CD14-positive monocyte (primary cell): ENCODE measurements around the gene ATRN. TPM values are rescaled to one million over a fixed set of nuclear protein-coding genes. Genes with fewer than 3 reads are reported as not detected.

Experiments used
- DNase-seq, 3 donors: peaks; one replicate each; pipeline ENCODE4 v3.0.0-alpha.2; 2011 to 2022
- H2AFZ ChIP-seq: 2 replicates; pipeline ENCODE4 v1.6.0; 2012; ENCODE audit warnings: mild to moderate bottlenecking, low read depth, low read length, inconsistent platforms; ENCODE audit not compliant: insufficient read depth, poor library complexity, severe bottlenecking
- H3K27ac ChIP-seq, 2 donors: 1 replicate in 1 of 2; 2 replicates in 1 of 2; pipeline ENCODE4 v1.5.1; 2012 to 2013; ENCODE audit warnings: low read length in 2 of 2, control low read depth in 1 of 2, inconsistent platforms in 1 of 2, low read depth in 1 of 2, mild to moderate bottlenecking in 1 of 2
- H3K27me3 ChIP-seq, 2 donors: one replicate each; pipeline versions ENCODE4 v1.6.0 to v1.6.1; 2011 to 2013; ENCODE audit warnings: low read length in 2 of 2; ENCODE audit not compliant: control insufficient read depth in 2 of 2, insufficient read depth in 2 of 2
- H3K36me3 ChIP-seq, 2 donors: replicated peaks in 1 of 2; 1 replicate in 1 of 2; 2 replicates in 1 of 2; pipeline versions ENCODE4 v1.5.1 to v1.6.1; 2012 to 2013; ENCODE audit warnings: low read length in 2 of 2, control low read depth in 1 of 2, inconsistent platforms in 1 of 2, mild to moderate bottlenecking in 1 of 2; ENCODE audit not compliant: insufficient read depth in 2 of 2, control insufficient read depth in 1 of 2
- H3K4me1 ChIP-seq, 2 donors: 1 replicate in 1 of 2; 2 replicates in 1 of 2; pipeline versions ENCODE4 v1.5.1 to v1.6.1; 2012 to 2013; ENCODE audit warnings: low read length in 2 of 2, control low read depth in 1 of 2, inconsistent platforms in 1 of 2, mild to moderate bottlenecking in 1 of 2, moderate library complexity in 1 of 2; ENCODE audit not compliant: insufficient read depth in 2 of 2, control insufficient read depth in 1 of 2
- H3K4me2 ChIP-seq: replicated peaks from 2 replicates; pipeline ENCODE3; 2012; ENCODE audit warnings: low read length, moderate library complexity, mild to moderate bottlenecking; ENCODE audit not compliant: poor library complexity, severe bottlenecking; ENCODE audit errors: extremely low read depth
- H3K4me3 ChIP-seq, 3 experiments: fragments of 200-600 bp in 1 of 3; sonication (generic) in 1 of 3; replicated peaks in 1 of 3; 1 replicate in 2 of 3; 2 replicates in 1 of 3; pipeline ENCODE4 v1.5.1; 2011 to 2013; ENCODE audit warnings: low read length in 3 of 3, mild to moderate bottlenecking in 3 of 3, control low read depth in 2 of 3, low read depth in 2 of 3, inconsistent platforms in 1 of 3, moderate library complexity in 1 of 3
- H3K79me2 ChIP-seq: 2 replicates; pipeline ENCODE4 v1.6.0; 2012; ENCODE audit warnings: mild to moderate bottlenecking, control low read depth, inconsistent platforms, low read length, moderate library complexity; ENCODE audit not compliant: insufficient read depth
- H3K9ac ChIP-seq: 2 replicates; pipeline ENCODE4 v1.6.0; 2017; ENCODE audit warnings: low read length, mild to moderate bottlenecking; ENCODE audit not compliant: insufficient read depth, poor library complexity, severe bottlenecking
- H3K9me3 ChIP-seq, 2 donors: replicated peaks in 1 of 2; 1 replicate in 1 of 2; 2 replicates in 1 of 2; pipeline versions ENCODE4 v1.5.1 to v1.6.1; 2012 to 2013; ENCODE audit warnings: low read length in 2 of 2, control low read depth in 1 of 2; ENCODE audit not compliant: control insufficient read depth in 1 of 2, insufficient read depth in 1 of 2
- H4K20me1 ChIP-seq: 2 replicates; pipeline ENCODE4 v1.6.0; 2012; ENCODE audit warnings: mild to moderate bottlenecking, low read length, control low read depth, moderate library complexity; ENCODE audit not compliant: insufficient read depth
- H3K27ac Mint-ChIP-seq, 7 donors: one replicate each; pipeline ENCODE4 v1.8.0; 2020; ENCODE audit warnings: mild to moderate bottlenecking in 7 of 7, mixed read lengths in 7 of 7, moderate library complexity in 6 of 7, inconsistent platforms in 2 of 7
- H3K27me3 Mint-ChIP-seq, 3 donors: one replicate each; pipeline ENCODE4 v1.8.0; 2021 to 2022; ENCODE audit warnings: low read depth in 3 of 3, mild to moderate bottlenecking in 3 of 3, mixed read lengths in 3 of 3, moderate library complexity in 3 of 3, inconsistent platforms in 1 of 3
- H3K36me3 Mint-ChIP-seq, 2 donors: one replicate each; pipeline ENCODE4 v1.8.0; 2020; ENCODE audit warnings: mixed read lengths in 2 of 2, inconsistent platforms in 1 of 2, mild to moderate bottlenecking in 1 of 2
- H3K4me1 Mint-ChIP-seq: one replicate; pipeline ENCODE4 v1.8.0; 2020; ENCODE audit warnings: mild to moderate bottlenecking, mixed read lengths
- H3K4me3 Mint-ChIP-seq, 2 donors: one replicate each; pipeline ENCODE4 v1.8.0; 2020; ENCODE audit warnings: mild to moderate bottlenecking in 2 of 2, mixed read lengths in 2 of 2, moderate library complexity in 1 of 2
- H3K9me3 Mint-ChIP-seq, 7 donors: one replicate each; pipeline ENCODE4 v1.8.0; 2020 to 2022; ENCODE audit warnings: mixed read lengths in 7 of 7, mild to moderate bottlenecking in 6 of 7, moderate library complexity in 6 of 7, inconsistent platforms in 2 of 7
- CTCF ChIP-seq: fragments of 200-600 bp; IDR thresholded peaks from one replicate; pipeline ENCODE4 v1.8.0; 2022; ENCODE audit warnings: antibody characterized with exemption, mild to moderate bottlenecking
- WGBS: methylation state at CpG from one replicate; pipeline ENCODE4 v1.1.5; 2013; ENCODE audit warnings: missing lambda C conversion rate; ENCODE audit not compliant: insufficient coverage; 5-methylcytosine and 5-hydroxymethylcytosine counted together
- intact Hi-C, 2 donors: fragments of 100-400 bp; cut with micrococcal nuclease; formaldehyde crosslinking; loops; one replicate each; pipeline versions ENCODE4 v1.15.0 to v1.15.1; 2023
- polyA plus RNA-seq, 3 donors: library from polyadenylated mRNA; depleted of rRNA in 1 of 3; unstranded in 2 of 3; stranded (reverse) in 1 of 3; fragments of 300-500 nt in 2 of 3; fragments of >200 nt in 1 of 3; fragmentation: Illumina TruSeq in 2 of 3; gene quantifications; 1 replicate in 2 of 3; 2 replicates in 1 of 3; pipeline ENCODE4 v1.2.3, GENCODE V29; 2012 to 2021

The ATRN gene
- polyA plus RNA-seq, 3 donors, result 10.2 to 17.4 (median 11.5) TPM

GRCh38 chr20:3648951-3649350, 178.1 kb downstream of the ATRN start:
- Histone ChIP-seq H3K79me2 (no peaks in the 10 kb centered on the region), H3K4me2 (no peak overlapping the region), H3K27ac (no peak overlapping the region), H3K4me3 (no peak overlapping the region), H3K27me3 (no peaks in the 10 kb centered on the region), H4K20me1 (no peaks in the 10 kb centered on the region), H3K9ac (no peak overlapping the region), H3K4me1 (peaks cover 14 to 16% of the 10 kb centered on the region in 2 donors), H3K9me3 (peaks cover 0 to 2% of the 10 kb centered on the region in 2 donors), H3K36me3 (peaks cover 51 to 70% of the 10 kb centered on the region in 2 donors), H2AFZ (no peak overlapping the region)
- Mint-ChIP-seq H3K27me3 (no peaks in the 10 kb centered on the region), H3K4me3 (no peak overlapping the region), H3K4me1 (peaks cover 18% of the 10 kb centered on the region), H3K27ac (no peak overlapping the region), H3K9me3 (peaks cover 0 to 9% (median 4%) of the 10 kb centered on the region in 7 donors), H3K36me3 (peaks cover 69 to 72% of the 10 kb centered on the region in 2 donors)
- 75% methylated on average over 2 of the region's 9 CpGs for WGBS
- intact Hi-C loops, result no loop called here
- no peak for DNase-seq
- TF ChIP-seq CTCF, result no peak

GRCh38 chr20:3651204-3651962, 180.6 kb downstream of the ATRN start:
- H3K36me3 ChIP-seq, result peaks cover 32 to 46% of the 10 kb centered on the region in 2 donors
- H3K4me1 ChIP-seq, result peaks cover 15 to 16% of the 10 kb centered on the region in 2 donors
- H3K9me3 ChIP-seq, result peaks cover 0 to 2% of the 10 kb centered on the region in 2 donors
- Mint-ChIP-seq H3K27me3 (peaks cover 0 to 3% (median under 1%) of the 10 kb centered on the region in 3 donors), H3K9me3 (peaks cover 3 to 9% (median 4%) of the 10 kb centered on the region in 7 donors), H3K4me1 (peaks cover 19% of the 10 kb centered on the region), H3K36me3 (peaks cover 46 to 50% of the 10 kb centered on the region in 2 donors), H3K27ac (peak overlapping the region in 4 of 7 donors; percentile 18 to 60 (median 48)), H3K4me3 (peak overlapping the region in 1 of 2 donors; percentile 20)
- no peak overlapping the region for H2AFZ ChIP-seq
- no peaks in the 10 kb centered on the region for H4K20me1 ChIP-seq
- H3K9ac ChIP-seq, result no peak overlapping the region
- no peaks in the 10 kb centered on the region for H3K79me2 ChIP-seq
- H3K27ac ChIP-seq, result no peak overlapping the region
- H3K27me3 ChIP-seq, result no peaks in the 10 kb centered on the region
- intact Hi-C loops, result no loop called here
- no peak for DNase-seq
- WGBS, result 83% methylated on average over 8 of the region's 9 CpGs
- no peak overlapping the region for H3K4me3 ChIP-seq
- H3K4me2 ChIP-seq, result no peak overlapping the region
- TF ChIP-seq CTCF, result no peak
